Retinal pigment epithelial cell (primary cell): ENCODE data around the gene CAB39L.
"Not testable (repeated sequence)": the region's sequence is repeated elsewhere in the genome, so short reads cannot be mapped to it uniquely, and the experiment has no call there.

Source experiments
- DNase-seq: peaks from one replicate; pipeline ENCODE4 v3.0.0-alpha.2; 2010; ENCODE audit warnings: low read depth
- H3K4me3 ChIP-seq: 2 replicates; pipeline ENCODE4 v1.5.1; 2011; ENCODE audit warnings: mild to moderate bottlenecking, low read length, control low read depth, moderate library complexity
- TF ChIP-seq, protein P1 (sequence below): conservative IDR thresholded peaks from 2 replicates; pipeline ENCODE4 v1.5.1; 2011; ENCODE audit warnings: low read depth, low read length, control low read depth, inconsistent platforms

The CAB39L gene

DNA sequence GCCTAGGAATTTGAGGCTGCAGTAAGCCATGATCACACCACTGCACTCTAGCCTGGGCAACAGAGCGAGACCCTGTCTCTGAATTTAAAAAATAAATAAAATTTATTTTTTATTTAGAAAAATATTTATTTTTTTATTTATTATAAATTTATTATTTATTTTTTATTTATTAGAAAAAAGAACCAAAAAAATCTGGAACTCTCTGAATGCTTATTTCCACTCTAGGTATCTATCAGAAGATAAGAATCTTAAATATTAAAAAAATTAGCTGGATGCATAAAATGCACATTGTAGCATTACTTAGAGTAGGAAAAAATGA lies 113.4 kb downstream of the CAB39L start:
- H3K4me3 ChIP-seq, result no peak overlapping the region
- TF ChIP-seq, protein P1, sequence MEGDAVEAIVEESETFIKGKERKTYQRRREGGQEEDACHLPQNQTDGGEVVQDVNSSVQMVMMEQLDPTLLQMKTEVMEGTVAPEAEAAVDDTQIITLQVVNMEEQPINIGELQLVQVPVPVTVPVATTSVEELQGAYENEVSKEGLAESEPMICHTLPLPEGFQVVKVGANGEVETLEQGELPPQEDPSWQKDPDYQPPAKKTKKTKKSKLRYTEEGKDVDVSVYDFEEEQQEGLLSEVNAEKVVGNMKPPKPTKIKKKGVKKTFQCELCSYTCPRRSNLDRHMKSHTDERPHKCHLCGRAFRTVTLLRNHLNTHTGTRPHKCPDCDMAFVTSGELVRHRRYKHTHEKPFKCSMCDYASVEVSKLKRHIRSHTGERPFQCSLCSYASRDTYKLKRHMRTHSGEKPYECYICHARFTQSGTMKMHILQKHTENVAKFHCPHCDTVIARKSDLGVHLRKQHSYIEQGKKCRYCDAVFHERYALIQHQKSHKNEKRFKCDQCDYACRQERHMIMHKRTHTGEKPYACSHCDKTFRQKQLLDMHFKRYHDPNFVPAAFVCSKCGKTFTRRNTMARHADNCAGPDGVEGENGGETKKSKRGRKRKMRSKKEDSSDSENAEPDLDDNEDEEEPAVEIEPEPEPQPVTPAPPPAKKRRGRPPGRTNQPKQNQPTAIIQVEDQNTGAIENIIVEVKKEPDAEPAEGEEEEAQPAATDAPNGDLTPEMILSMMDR, result no peak
- DNase-seq, result no peak

DNA sequence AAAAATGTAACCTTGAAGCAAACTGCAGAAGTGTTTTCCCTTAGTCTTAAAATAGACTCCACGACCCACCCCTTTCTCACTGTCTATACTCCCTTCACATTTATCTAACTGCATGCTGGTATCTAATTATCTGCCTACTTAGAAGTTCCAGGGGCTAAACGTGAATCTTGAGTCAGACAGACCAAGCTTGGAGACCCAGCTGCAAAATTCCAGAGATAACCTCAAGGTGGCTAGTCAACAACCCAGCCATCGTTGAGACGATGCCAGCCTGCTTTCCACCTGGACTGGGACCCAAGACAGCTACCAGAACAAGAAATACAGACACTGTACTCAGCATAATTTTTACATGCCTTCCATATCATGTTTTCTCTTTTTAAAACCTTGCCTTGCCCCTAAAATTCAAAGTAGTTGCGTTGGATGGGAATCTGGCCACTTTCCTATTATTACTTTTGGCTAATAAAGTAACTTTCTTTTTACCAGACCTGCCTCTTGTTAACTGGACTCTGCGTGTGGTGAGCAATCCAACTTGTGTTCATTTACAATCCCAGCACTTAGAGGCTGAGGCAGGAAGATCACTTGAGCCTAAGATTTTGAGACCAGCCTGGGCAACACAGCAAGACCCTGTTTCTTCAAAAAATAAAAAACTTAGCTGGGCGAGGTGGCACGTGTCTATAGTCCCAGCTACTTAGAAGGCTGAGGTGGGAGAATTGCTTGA lies 113.9 kb downstream of the CAB39L start:
- no peak overlapping the region for H3K4me3 ChIP-seq
- no peak for DNase-seq
- TF ChIP-seq, protein P1, result no peak

DNA sequence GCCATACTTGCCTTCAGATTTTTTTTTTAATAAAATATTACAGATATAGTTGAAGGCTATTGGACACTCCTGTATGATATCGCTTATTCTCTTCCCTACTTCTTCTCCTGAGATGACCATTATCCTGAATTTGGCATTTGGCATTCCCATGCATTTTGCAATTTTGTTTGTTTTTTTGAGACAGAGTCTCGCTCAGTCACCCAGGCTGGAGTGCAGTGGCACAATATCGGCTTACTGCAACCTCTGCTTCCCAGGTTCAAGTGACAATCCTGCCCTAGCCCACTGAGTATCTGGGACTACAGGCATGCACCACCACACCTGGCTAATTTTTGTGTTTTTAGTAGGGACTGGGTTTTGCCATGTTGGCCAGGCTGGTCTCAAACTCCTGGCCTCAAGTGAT lies 116.7 kb downstream of the CAB39L start:
- DNase-seq, result not testable (repeated sequence)

DNA sequence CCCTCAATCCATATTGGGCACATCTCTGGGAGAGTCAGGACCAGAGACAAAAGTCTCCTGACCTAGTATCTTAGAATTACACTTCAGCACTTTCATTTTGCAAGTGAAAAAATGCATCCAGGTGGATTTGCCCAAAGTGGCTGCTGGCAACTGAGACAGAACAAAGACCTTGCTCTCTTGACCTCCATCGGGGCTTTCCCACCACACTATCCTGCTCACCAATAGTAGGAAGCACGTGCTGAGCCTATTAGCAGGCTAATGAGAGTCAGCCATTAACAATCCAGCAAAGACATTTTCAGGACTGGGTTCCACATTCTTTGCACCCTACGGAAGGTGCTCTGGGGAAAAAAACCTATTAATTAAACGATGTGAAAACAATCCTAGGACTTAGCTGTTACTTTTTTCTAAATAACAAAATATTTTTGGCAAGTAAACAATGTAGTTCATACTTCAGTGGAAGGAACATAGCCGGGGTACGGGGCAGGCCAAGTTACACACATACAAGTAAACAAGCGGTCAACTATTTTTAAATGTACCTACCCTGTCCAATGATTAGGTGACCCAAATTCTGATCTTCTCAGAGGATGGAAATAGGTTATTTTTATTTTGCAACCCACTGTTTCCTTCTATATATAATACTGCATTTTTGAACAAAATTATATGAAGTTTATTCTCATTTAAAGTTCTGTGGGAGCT lies 117.5 kb downstream of the CAB39L start:
- no peak for DNase-seq
- TF ChIP-seq, protein P1, result no peak
- H3K4me3 ChIP-seq, result no peak overlapping the region

More for the DNA sequence above, 116.7 kb downstream of the CAB39L start:
- H3K4me3 ChIP-seq, result not testable (repeated sequence)

DNA sequence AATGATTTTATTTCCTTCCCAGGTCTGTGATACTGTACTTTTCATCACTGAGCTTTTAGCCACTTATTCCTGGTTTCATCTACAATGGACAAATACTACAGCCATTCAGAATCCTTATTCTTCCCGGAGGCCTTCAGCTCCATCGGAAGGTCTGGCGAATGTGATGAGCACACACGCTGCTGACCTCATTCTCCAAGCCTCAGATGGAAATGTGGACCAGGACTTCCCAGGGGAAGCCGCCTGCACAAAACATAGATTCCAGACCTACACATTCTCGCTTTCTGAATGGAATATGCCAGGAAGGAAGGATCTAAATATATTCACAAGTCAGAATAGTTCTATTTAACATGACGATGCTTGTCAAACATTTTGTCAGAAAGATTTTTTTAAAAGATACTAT lies 120.5 kb downstream of the CAB39L start:
- DNase-seq, result no peak
- TF ChIP-seq, protein P1, result no peak
- H3K4me3 ChIP-seq, result no peak overlapping the region

DNA sequence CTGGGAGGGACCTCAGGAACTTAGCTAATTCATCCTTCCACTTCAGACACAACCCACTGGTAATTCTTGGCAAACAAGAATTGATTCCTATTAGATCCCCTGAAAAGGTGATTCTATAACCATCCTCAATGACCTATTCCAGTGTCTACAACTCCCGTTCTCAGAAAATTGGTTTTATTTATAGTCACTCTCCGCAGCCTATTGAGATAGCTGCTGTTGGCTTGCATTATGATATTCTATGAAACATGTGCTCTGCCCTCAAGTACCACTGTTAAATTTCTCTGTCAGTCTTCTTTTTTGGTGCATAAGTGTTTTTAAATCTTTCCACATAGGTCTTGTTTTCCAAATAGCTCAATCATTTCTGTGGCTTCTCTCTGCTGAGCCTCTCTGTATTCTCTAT lies 121.2 kb downstream of the CAB39L start:
- TF ChIP-seq, protein P1, result no peak
- DNase-seq, result no peak
- no peak overlapping the region for H3K4me3 ChIP-seq

DNA sequence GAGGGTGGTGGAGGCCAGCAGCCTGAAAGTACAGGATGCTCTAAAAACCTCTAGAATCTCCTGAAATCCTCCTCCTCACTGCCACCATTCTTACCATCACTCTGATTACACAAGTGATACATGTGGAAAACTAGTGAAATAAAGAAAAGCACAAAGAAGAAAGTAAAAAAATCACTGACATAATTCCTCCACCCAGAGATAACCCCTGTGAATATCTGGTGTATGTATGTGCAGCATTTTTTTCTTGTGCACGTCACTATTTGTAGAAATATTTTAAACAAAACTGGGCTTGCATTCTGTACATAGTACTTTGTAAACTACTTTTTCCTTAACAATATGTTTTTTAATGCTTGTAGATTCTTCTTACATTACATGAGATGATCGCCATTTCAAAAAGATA lies 122.9 kb downstream of the CAB39L start:
- TF ChIP-seq, protein P1, result no peak
- H3K4me3 ChIP-seq, result no peak overlapping the region
- DNase-seq, result no peak
